ENCODE data around the gene CFAP20DC. TPM values are rescaled to one million over a fixed set of nuclear protein-coding genes. Genes with fewer than 3 reads are reported as not detected.

CFAP20DC gene
- total RNA-seq, 1 experiment from 2014 or later, result 2.9 TPM

DNA sequence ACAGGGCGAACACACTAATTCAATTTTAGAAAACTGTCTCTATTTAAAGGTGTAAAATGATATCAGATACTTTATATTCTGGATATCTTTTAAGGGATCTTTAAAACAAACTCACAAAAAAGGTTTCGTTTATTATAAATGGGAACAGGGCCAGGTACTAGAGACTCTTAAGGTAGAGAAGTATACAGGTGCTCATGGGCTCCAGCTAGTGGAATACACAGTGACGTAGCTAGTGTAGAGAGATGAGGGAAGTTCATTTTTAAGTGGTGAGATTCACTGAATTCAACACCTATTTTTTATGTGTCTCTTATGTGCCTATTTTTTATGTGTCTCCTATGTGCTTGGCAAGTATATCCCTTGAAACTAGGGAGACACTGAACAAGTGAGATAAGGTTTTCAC, 250.6 kb downstream of the CFAP20DC start:
- Histone ChIP-seq H3K9me2 (ENCODE audit: insufficient read depth) (no peaks in the 10 kb centered on the region), H2AFZ (ENCODE audit: low read depth, low read length, poor library complexity, severe bottlenecking) (no peak overlapping the region), H3K36me3 (ENCODE audit: control insufficient read depth in 1 of 2, insufficient read depth in 2 of 2, low read length in 2 of 2) (no peaks in the 10 kb centered on the region), H3K9me3 (ENCODE audit: control insufficient read depth in 1 of 2, insufficient read depth in 1 of 2, low read depth in 1 of 2, low read length in 2 of 2) (no peaks in the 10 kb centered on the region), H3K27ac (ENCODE audit: low read depth, low read length) (no peak overlapping the region), H3K4me2 (ENCODE audit: low read length) (no peak overlapping the region), H3K9ac (ENCODE audit: low read length) (no peak overlapping the region), H4K20me1 (ENCODE audit: insufficient read depth) (no peaks in the 10 kb centered on the region), H3K4me3 (replicated peaks in 1 of 2; ENCODE audit: low read depth in 1 of 2, low read length in 2 of 2) (no peak overlapping the region), H3K79me2 (ENCODE audit: insufficient read depth, low read length) (no peaks in the 10 kb centered on the region), H3K27me3 (ENCODE audit: insufficient read depth, low read length) (no peaks in the 10 kb centered on the region), H3K4me1 (ENCODE audit: control insufficient read depth in 1 of 2, insufficient read depth in 2 of 2, low read length in 2 of 2) (no peaks in the 10 kb centered on the region)
- POLR2A ChIA-PET, result no interaction called here
- CTCF ChIA-PET, result no interaction called here
- no peak for DNase-seq (ENCODE audit: low read depth, low spot score)
- intact Hi-C loops (cut with micrococcal nuclease), result no loop called here
- TF ChIP-seq CEBPB (IDR thresholded peaks at IDR 0.05; ENCODE audit: low read depth) (no peak), YY1 (IDR thresholded peaks at IDR 0.05; ENCODE audit: extremely low read depth, insufficient replicate concordance, low read depth, low read length) (no peak)
- TF ChIP-seq, protein P1, sequence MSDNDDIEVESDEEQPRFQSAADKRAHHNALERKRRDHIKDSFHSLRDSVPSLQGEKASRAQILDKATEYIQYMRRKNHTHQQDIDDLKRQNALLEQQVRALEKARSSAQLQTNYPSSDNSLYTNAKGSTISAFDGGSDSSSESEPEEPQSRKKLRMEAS (IDR thresholded peaks at IDR 0.05), result no peak
- RAD21 ChIA-PET (ENCODE audit: low non-redundant PET in 1 of 2, low total read pairs in 2 of 2, uncharacterized antibody in 2 of 2, unreplicated experiment in 2 of 2), result no interaction called here
- no peak for ATAC-seq
- BruUV-seq (replicated peaks), result no TSS peak

DNA sequence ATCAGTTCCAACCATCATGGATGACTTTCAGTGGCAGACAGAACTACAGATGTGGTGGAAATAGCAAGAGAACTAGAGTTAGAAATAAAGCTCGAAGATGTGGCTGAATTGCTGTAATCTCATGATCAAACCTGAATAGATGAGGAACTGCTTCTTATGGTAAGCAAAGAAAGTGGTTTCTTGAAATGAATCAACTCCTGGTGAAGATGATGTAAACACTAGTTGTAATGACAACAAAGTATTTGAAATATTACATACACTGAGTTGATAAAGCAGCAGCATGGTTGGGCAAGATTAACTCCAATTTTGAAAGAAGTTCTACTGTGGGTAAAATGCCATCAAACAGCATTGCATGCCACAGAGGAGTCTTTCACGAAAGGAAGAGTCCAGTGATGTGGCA, 251.5 kb downstream of the CFAP20DC start:
- intact Hi-C loops (cut with micrococcal nuclease), result no loop called here
- no peak for ATAC-seq
- Histone ChIP-seq H3K79me2 (ENCODE audit: insufficient read depth, low read length) (no peaks in the 10 kb centered on the region), H4K20me1 (ENCODE audit: insufficient read depth) (no peaks in the 10 kb centered on the region), H3K9me2 (ENCODE audit: insufficient read depth) (no peaks in the 10 kb centered on the region), H3K4me2 (ENCODE audit: low read length) (no peak overlapping the region), H3K27ac (ENCODE audit: low read depth, low read length) (no peak overlapping the region), H3K4me3 (replicated peaks in 1 of 2; ENCODE audit: low read depth in 1 of 2, low read length in 2 of 2) (no peak overlapping the region), H3K9me3 (ENCODE audit: control insufficient read depth in 1 of 2, insufficient read depth in 1 of 2, low read depth in 1 of 2, low read length in 2 of 2) (no peaks in the 10 kb centered on the region), H3K9ac (ENCODE audit: low read length) (no peak overlapping the region), H2AFZ (ENCODE audit: low read depth, low read length, poor library complexity, severe bottlenecking) (no peak overlapping the region), H3K27me3 (ENCODE audit: insufficient read depth, low read length) (no peaks in the 10 kb centered on the region), H3K36me3 (ENCODE audit: control insufficient read depth in 1 of 2, insufficient read depth in 2 of 2, low read length in 2 of 2) (no peaks in the 10 kb centered on the region), H3K4me1 (ENCODE audit: control insufficient read depth in 1 of 2, insufficient read depth in 2 of 2, low read length in 2 of 2) (no peaks in the 10 kb centered on the region)
- DNase-seq (ENCODE audit: low read depth, low spot score), result no peak
- ChIA-PET CTCF (no interaction called here), POLR2A (no interaction called here), RAD21 (ENCODE audit: low non-redundant PET in 1 of 2, low total read pairs in 2 of 2, uncharacterized antibody in 2 of 2, unreplicated experiment in 2 of 2) (no interaction called here)
- no TSS peak for BruUV-seq (replicated peaks)
- TF ChIP-seq, protein P2, sequence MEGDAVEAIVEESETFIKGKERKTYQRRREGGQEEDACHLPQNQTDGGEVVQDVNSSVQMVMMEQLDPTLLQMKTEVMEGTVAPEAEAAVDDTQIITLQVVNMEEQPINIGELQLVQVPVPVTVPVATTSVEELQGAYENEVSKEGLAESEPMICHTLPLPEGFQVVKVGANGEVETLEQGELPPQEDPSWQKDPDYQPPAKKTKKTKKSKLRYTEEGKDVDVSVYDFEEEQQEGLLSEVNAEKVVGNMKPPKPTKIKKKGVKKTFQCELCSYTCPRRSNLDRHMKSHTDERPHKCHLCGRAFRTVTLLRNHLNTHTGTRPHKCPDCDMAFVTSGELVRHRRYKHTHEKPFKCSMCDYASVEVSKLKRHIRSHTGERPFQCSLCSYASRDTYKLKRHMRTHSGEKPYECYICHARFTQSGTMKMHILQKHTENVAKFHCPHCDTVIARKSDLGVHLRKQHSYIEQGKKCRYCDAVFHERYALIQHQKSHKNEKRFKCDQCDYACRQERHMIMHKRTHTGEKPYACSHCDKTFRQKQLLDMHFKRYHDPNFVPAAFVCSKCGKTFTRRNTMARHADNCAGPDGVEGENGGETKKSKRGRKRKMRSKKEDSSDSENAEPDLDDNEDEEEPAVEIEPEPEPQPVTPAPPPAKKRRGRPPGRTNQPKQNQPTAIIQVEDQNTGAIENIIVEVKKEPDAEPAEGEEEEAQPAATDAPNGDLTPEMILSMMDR (IDR thresholded peaks at IDR 0.05 in 2 of 3, conservative IDR thresholded peaks at IDR 0.05 in 1 of 3; ENCODE audit: borderline replicate concordance in 1 of 3, insufficient read depth in 1 of 3, low read depth in 2 of 3, low read length in 2 of 3), result no peak
- no peak for TF ChIP-seq ZFX (IDR thresholded peaks at IDR 0.05)

All from HCT116 (cell line).